ENCODE measurements around the gene MATN4. TPM values are rescaled to one million over a fixed set of nuclear protein-coding genes. Genes with fewer than 3 reads are reported as not detected.

Gene MATN4
- total and polyA plus RNA-seq, 2 of the 13 experiments (the other 11 are each of a cell fraction or from before 2014, with no cell fraction given), result not detected

- TF ChIP-seq ZNF646 (CRISPR knock-in tag; IDR thresholded peaks at IDR 0.05) (peak; percentile 58; the same call in 1 of the 2 replicates), GABPA (IDR thresholded peaks at IDR 0.05; ENCODE audit: low read depth, low read length) (no peak), GABPA (CRISPR knock-in tag; IDR thresholded peaks at IDR 0.05; ENCODE audit: low read depth) (no peak), POLR2G (IDR thresholded peaks at IDR 0.05; ENCODE audit: low read depth, low read length) (peak; percentile 98), MAFK (conservative IDR thresholded peaks at IDR 0.05 in 1 of 2, IDR thresholded peaks at IDR 0.05 in 1 of 2; ENCODE audit: low read length in 2 of 2) (no peak), ZFP41 (CRISPR knock-in tag; IDR thresholded peaks at IDR 0.05; ENCODE audit: borderline replicate concordance) (no peak), SRSF1 (optimal IDR thresholded peaks at IDR 0.05; ENCODE audit: low read depth, low read length) (peak; percentile 96), ZSCAN29 (CRISPR knock-in tag; conservative IDR thresholded peaks at IDR 0.05) (0 out of 2 replicates have a peak, but pooled peaks have one; percentile 15), YY1 (IDR thresholded peaks at IDR 0.05; ENCODE audit: insufficient read depth, insufficient replicate concordance, low read depth, low read length) (peak; percentile 81), CCDC6 (CRISPR knock-in tag; IDR thresholded peaks at IDR 0.05) (peak; percentile 91), HNRNPK (IDR thresholded peaks at IDR 0.05; ENCODE audit: low read depth, low read length, poor library complexity, severe bottlenecking) (peak; percentile 64), ZNF546 (CRISPR knock-in tag; conservative IDR thresholded peaks at IDR 0.05) (peak; percentile 94; the same call in 1 of the 2 replicates), RORA (CRISPR knock-in tag; IDR thresholded peaks at IDR 0.05) (no peak), NFAT5 (CRISPR knock-in tag; IDR thresholded peaks at IDR 0.05) (no peak; the same call in 1 of the 2 replicates), ATF3 (CRISPR knock-in tag; IDR thresholded peaks at IDR 0.05) (no peak), PRMT3 (CRISPR knock-in tag; IDR thresholded peaks at IDR 0.05; ENCODE audit: borderline replicate concordance, low read depth) (peak; percentile 91)
Observed at GRCh38 chr20:45347936-45348778, 40.1 kb upstream of the MATN4 start, which contains the start of gene SDC4 (continued).
